Vagina (tissue), 2 donors: ENCODE data around the gene BBLN.
"Not testable (repeated sequence)": the region's sequence is repeated elsewhere in the genome, so short reads cannot be mapped to it uniquely, and the experiment has no call there.

Experiments used
- POLR2A ChIP-seq, 2 donors: fragments of 450-650 bp; IDR thresholded peaks; one replicate each; pipeline ENCODE4 v1.6.1; 2017; ENCODE audit warnings: antibody characterized with exemption in 2 of 2, mild to moderate bottlenecking in 2 of 2, moderate library complexity in 2 of 2
- POLR2AphosphoS5 ChIP-seq, 2 donors: sonication (generic); formaldehyde crosslinking; IDR thresholded peaks; one replicate each; pipeline ENCODE4 v1.9.0; 2017; ENCODE audit warnings: antibody characterized with exemption in 2 of 2, mild to moderate bottlenecking in 2 of 2, low read depth in 1 of 2; ENCODE audit not compliant: insufficient read depth in 1 of 2
- TF ChIP-seq, protein P1 (sequence below), 3 experiments: fragments of 450-650 bp in 2 of 3; fragments of 200-600 bp in 1 of 3; sonication (generic) in 1 of 3; IDR thresholded peaks; one replicate each; pipeline ENCODE4 v1.5.1; 2017 to 2019; ENCODE audit warnings: antibody characterized with exemption in 3 of 3, mild to moderate bottlenecking in 2 of 3, moderate library complexity in 2 of 3

DNA sequence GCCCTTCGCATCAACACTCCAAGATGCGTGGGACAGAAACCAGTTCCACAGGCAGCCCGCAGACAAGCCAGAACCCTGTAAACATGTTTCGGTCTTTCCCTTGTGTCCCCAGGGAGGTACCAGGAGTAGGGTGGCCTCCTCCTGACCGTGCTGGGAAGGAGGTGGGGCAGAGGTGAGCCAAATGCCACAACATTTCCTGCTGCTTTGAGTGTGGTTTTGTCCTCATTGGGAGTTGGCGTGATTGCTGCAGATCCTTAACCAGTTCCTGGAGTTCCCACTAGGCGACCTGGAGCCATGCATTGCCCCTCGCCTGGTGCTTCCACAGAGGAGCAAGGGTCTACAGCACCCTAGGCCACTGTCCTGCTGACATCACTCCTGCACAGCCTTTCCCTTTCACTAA lies 24.5 kb upstream of the BBLN start:
- TF ChIP-seq, protein P1, sequence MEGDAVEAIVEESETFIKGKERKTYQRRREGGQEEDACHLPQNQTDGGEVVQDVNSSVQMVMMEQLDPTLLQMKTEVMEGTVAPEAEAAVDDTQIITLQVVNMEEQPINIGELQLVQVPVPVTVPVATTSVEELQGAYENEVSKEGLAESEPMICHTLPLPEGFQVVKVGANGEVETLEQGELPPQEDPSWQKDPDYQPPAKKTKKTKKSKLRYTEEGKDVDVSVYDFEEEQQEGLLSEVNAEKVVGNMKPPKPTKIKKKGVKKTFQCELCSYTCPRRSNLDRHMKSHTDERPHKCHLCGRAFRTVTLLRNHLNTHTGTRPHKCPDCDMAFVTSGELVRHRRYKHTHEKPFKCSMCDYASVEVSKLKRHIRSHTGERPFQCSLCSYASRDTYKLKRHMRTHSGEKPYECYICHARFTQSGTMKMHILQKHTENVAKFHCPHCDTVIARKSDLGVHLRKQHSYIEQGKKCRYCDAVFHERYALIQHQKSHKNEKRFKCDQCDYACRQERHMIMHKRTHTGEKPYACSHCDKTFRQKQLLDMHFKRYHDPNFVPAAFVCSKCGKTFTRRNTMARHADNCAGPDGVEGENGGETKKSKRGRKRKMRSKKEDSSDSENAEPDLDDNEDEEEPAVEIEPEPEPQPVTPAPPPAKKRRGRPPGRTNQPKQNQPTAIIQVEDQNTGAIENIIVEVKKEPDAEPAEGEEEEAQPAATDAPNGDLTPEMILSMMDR (IDR thresholded peaks at IDR 0.05): not testable (repeated sequence)
- TF ChIP-seq POLR2A (IDR thresholded peaks at IDR 0.05); POLR2AphosphoS5 (IDR thresholded peaks at IDR 0.05; ENCODE audit: insufficient read depth in 1 of 2, low read depth in 1 of 2): not testable (repeated sequence)
